Kidney (tissue), 14 donors: Measurements from ENCODE around the gene TTC33. TPM values are rescaled to one million over a fixed set of nuclear protein-coding genes. Genes with fewer than 3 reads are reported as not detected.

Source experiments
- DNase-seq, 5 donors: peaks; one replicate each; pipeline ENCODE4 v3.0.0-alpha.2; 2013 to 2020
- FAIRE-seq: peaks from 2 replicates; lab custom pipeline; 2012; peaks lifted over from hg19 to GRCh38; lab: Jason Lieb, UNC
- H3K27ac ChIP-seq, 2 donors: one replicate each; pipeline ENCODE4 v1.7.0; 2013; ENCODE audit warnings: low read depth in 2 of 2, low read length in 2 of 2, inconsistent platforms in 1 of 2
- H3K27me3 ChIP-seq: one replicate; pipeline ENCODE4 v1.7.1; 2013; ENCODE audit warnings: low read length, inconsistent platforms; ENCODE audit not compliant: control insufficient read depth, insufficient read depth
- H3K36me3 ChIP-seq, 3 donors: one replicate each; pipeline versions ENCODE4 v1.7.0 to v1.7.1; 2013; ENCODE audit warnings: low read length in 3 of 3, control low read depth in 1 of 3, inconsistent platforms in 1 of 3; ENCODE audit not compliant: insufficient read depth in 3 of 3, control insufficient read depth in 2 of 3
- H3K4me1 ChIP-seq, 3 donors: one replicate each; pipeline versions ENCODE4 v1.7.0 to v1.7.1; 2013; ENCODE audit warnings: low read length in 3 of 3, inconsistent platforms in 1 of 3, low read depth in 1 of 3; ENCODE audit not compliant: control insufficient read depth in 2 of 3, insufficient read depth in 2 of 3
- H3K4me3 ChIP-seq, 3 donors: one replicate each; pipeline versions ENCODE4 v1.7.0 to v1.8.1; 2013; ENCODE audit warnings: low read length in 3 of 3, control low read depth in 1 of 3, inconsistent platforms in 1 of 3
- H3K9ac ChIP-seq, 3 donors: one replicate each; pipeline versions ENCODE4 v1.7.0 to v1.7.1; 2013; ENCODE audit warnings: low read length in 3 of 3, control low read depth in 1 of 3, inconsistent platforms in 1 of 3
- H3K9me3 ChIP-seq, 3 donors: one replicate each; pipeline versions ENCODE4 v1.7.0 to v1.7.1; 2013; ENCODE audit warnings: low read length in 3 of 3, control low read depth in 1 of 3, inconsistent platforms in 1 of 3; ENCODE audit not compliant: control insufficient read depth in 2 of 3, insufficient read depth in 1 of 3
- CTCF ChIP-seq: IDR thresholded peaks from 3 replicates; pipeline ENCODE4 v1.5.1; 2012; ENCODE audit warnings: mild to moderate bottlenecking, moderate library complexity, borderline replicate concordance; ENCODE audit not compliant: insufficient read depth; ENCODE audit errors: extremely low read depth
- intact Hi-C: fragments of 100-400 bp; cut with DNase I; formaldehyde crosslinking; loops from one replicate; pipeline ENCODE4 v1.11.1; 2022
- polyA plus RNA-seq: library from polyadenylated mRNA; stranded (reverse); fragments of 350-450 nt; fragmentation: Illumina TruSeq; extraction: RNeasy Lipid Tissue Mini Kit (QIAGEN cat#74804); gene quantifications from one replicate; pipeline ENCODE4 v1.2.3, GENCODE V29; 2014; ENCODE audit warnings: low read depth, low replicate concordance; ENCODE audit not compliant: insufficient read depth
- total RNA-seq: library from RNA; stranded (reverse); fragmentation: NEBNext Ultra II Directional; extraction: Animal tissue kit (Norgen Biotek cat#: 25700); gene quantifications from one replicate; pipeline ENCODE4 v1.2.1, GENCODE V29; 2021
- donor health status: control.
- donor health status: control.
- donor health status: control.
- donor health status: control.
- donor health status: control.
- donor health status: DM: yes; HTN: yes; CAD: no.
- donor health status: Normal renal cell carcinoma (clear cell type).

Gene TTC33
- total and polyA plus RNA-seq, 2 donors from 2014 or later = 7.1 to 20.1 TPM

GRCh38 chr5:40503439-40503838 is 252.3 kb downstream of the TTC33 start:
- no peak for DNase-seq
- Histone ChIP-seq H3K4me3 (no peak overlapping the region), H3K27ac (no peak overlapping the region), H3K9ac (no peak overlapping the region), H3K27me3 (no peaks in the 10 kb centered on the region), H3K9me3 (no peaks in the 10 kb centered on the region), H3K36me3 (no peaks in the 10 kb centered on the region), H3K4me1 (no peaks in the 10 kb centered on the region)
- FAIRE-seq = no peak
- intact Hi-C loops = no loop called here
- no peak for TF ChIP-seq CTCF

GRCh38 chr5:40502736-40503135 is 253.0 kb downstream of the TTC33 start:
- H3K27me3 ChIP-seq = no peaks in the 10 kb centered on the region

GRCh38 chr5:40501711-40502444 is 253.9 kb downstream of the TTC33 start:
- no peak overlapping the region for H3K9ac ChIP-seq
- no peaks in the 10 kb centered on the region for H3K4me1 ChIP-seq
- FAIRE-seq = no peak
- H3K4me3 ChIP-seq = no peak overlapping the region
- no peak for DNase-seq
- H3K36me3 ChIP-seq = no peaks in the 10 kb centered on the region
- H3K27me3 ChIP-seq = no peaks in the 10 kb centered on the region
- intact Hi-C loops = no loop called here
- no peak overlapping the region for H3K27ac ChIP-seq
- no peaks in the 10 kb centered on the region for H3K9me3 ChIP-seq
- TF ChIP-seq CTCF = no peak

More at GRCh38 chr5:40502736-40503135, 253.0 kb downstream of the TTC33 start:
- no peaks in the 10 kb centered on the region for H3K9me3 ChIP-seq
- FAIRE-seq (no peak), DNase-seq (no peak)
- H3K4me1 ChIP-seq = no peaks in the 10 kb centered on the region
- H3K27ac ChIP-seq = no peak overlapping the region
- H3K9ac ChIP-seq = no peak overlapping the region
- H3K36me3 ChIP-seq = no peaks in the 10 kb centered on the region
- intact Hi-C loops = no loop called here
- TF ChIP-seq CTCF = no peak
- no peak overlapping the region for H3K4me3 ChIP-seq
